ENCODE results near the gene PDRG1. TPM values are rescaled to one million over a fixed set of nuclear protein-coding genes. Genes with fewer than 3 reads are reported as not detected.
"Not testable (repeated sequence)": the region's sequence is repeated elsewhere in the genome, so short reads cannot be mapped to it uniquely, and the experiment has no call there.

PDRG1 gene
- total RNA-seq, 2 donors from 2014 or later = 3.0 to 4.7 TPM

DNA sequence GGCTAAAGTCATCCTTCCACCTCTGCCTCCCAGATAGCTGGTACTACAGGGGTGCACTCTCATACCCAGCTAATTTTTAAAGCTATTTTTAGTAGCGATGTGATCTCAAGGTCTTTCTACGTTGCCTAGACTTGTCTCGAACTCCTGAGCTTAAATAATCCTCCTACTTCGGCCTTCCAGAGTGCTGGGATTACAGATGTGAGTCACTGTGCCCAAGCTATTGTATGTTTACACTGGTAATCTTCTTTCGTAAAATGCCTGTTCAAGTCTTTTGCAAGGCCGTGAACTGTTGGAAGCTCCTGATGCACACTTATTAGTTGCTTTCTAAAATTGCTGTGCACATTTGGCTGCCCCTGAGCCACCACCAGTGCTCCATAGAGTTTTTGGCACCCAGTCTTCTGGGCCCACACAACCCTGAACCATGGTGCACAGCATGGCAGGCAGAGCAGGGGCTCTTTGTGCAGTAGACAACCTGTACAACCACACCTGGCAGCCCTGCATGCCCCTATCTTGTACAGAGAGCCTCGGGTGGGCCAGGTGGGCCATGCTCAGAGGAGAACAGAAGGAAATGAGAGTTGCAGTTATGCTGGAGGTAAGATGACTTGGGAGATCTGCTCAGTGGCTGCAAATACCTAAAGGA lies 33.3 kb downstream of the PDRG1 start:
- H3K4me3 ChIP-seq = no peak overlapping the region
- H3K27ac ChIP-seq = no peak overlapping the region
- H3K36me3 ChIP-seq = no peaks in the 10 kb centered on the region
- ATAC-seq (ENCODE audit: insufficient number of reproducible peaks, low FRiP score, low read depth) = no peak
- TF ChIP-seq, protein P1, sequence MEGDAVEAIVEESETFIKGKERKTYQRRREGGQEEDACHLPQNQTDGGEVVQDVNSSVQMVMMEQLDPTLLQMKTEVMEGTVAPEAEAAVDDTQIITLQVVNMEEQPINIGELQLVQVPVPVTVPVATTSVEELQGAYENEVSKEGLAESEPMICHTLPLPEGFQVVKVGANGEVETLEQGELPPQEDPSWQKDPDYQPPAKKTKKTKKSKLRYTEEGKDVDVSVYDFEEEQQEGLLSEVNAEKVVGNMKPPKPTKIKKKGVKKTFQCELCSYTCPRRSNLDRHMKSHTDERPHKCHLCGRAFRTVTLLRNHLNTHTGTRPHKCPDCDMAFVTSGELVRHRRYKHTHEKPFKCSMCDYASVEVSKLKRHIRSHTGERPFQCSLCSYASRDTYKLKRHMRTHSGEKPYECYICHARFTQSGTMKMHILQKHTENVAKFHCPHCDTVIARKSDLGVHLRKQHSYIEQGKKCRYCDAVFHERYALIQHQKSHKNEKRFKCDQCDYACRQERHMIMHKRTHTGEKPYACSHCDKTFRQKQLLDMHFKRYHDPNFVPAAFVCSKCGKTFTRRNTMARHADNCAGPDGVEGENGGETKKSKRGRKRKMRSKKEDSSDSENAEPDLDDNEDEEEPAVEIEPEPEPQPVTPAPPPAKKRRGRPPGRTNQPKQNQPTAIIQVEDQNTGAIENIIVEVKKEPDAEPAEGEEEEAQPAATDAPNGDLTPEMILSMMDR (IDR thresholded peaks at IDR 0.05) = no peak
- H3K27me3 ChIP-seq (replicated peaks; ENCODE audit: insufficient read depth) = no peaks in the 10 kb centered on the region
- H3K9me3 ChIP-seq = no peaks in the 10 kb centered on the region
- DNase-seq (ENCODE audit: low spot score) = no peak
- H3K4me1 ChIP-seq (ENCODE audit: control insufficient read depth in 1 of 2, low read depth in 2 of 2) = no peaks in the 10 kb centered on the region

DNA sequence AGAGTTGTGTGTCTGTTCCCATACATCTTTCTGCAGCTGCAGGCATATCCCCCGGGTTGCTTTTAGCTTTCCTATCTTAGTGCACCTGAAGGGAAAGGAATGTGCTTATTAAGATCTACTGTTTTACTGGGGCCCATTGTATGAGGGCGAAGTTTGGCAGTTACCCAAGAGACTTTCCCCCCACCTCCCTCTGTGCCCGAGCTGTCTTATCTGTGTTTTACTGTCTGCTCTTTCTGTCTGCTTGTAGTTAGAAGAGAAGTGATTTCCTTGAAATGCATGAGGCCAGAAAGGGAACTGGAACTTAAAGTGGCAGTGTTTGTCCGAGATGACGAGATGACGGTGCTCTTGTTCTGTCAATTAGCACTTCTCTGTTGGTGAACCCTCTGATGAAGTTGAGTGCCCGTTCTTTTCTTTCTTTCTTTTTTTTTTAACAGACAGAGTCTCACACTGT lies 33.9 kb downstream of the PDRG1 start:
- H3K27me3 ChIP-seq (replicated peaks; ENCODE audit: insufficient read depth); DNase-seq (ENCODE audit: low spot score); H3K4me1 ChIP-seq (ENCODE audit: control insufficient read depth in 1 of 2, low read depth in 2 of 2); H3K27ac ChIP-seq; ATAC-seq (ENCODE audit: insufficient number of reproducible peaks, low FRiP score, low read depth); H3K4me3 ChIP-seq; H3K9me3 ChIP-seq; H3K36me3 ChIP-seq: not testable (repeated sequence)

DNA sequence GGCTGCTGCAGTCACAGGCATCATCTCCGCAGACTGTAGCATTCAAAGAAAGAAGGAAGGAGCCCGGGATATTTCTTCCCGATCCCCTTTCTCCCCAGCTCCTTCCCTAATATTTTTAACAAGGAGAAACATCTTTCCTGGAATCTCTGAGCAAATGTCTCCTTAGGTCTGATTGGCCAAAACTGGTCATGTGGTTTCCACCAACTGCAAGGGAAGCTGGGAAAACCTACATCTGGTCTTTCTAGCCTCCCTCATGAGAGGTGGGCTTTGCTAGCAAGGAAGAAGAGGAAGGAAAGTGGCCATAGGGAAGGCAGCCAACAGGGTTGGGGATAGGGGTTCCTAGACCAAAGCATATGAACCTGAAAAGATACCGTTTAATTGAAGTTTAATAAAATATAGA lies 35.1 kb downstream of the PDRG1 start:
- Histone ChIP-seq H3K27me3 (replicated peaks; ENCODE audit: insufficient read depth) (no peaks in the 10 kb centered on the region), H3K9me3 (no peaks in the 10 kb centered on the region), H3K27ac (no peak overlapping the region), H3K36me3 (no peaks in the 10 kb centered on the region), H3K4me3 (no peak overlapping the region), H3K4me1 (ENCODE audit: control insufficient read depth in 1 of 2, low read depth in 2 of 2) (no peaks in the 10 kb centered on the region)
- TF ChIP-seq, protein P1 (IDR thresholded peaks at IDR 0.05) = no peak
- DNase-seq (ENCODE audit: low spot score) = no peak
- no peak for ATAC-seq (ENCODE audit: insufficient number of reproducible peaks, low FRiP score, low read depth)

DNA sequence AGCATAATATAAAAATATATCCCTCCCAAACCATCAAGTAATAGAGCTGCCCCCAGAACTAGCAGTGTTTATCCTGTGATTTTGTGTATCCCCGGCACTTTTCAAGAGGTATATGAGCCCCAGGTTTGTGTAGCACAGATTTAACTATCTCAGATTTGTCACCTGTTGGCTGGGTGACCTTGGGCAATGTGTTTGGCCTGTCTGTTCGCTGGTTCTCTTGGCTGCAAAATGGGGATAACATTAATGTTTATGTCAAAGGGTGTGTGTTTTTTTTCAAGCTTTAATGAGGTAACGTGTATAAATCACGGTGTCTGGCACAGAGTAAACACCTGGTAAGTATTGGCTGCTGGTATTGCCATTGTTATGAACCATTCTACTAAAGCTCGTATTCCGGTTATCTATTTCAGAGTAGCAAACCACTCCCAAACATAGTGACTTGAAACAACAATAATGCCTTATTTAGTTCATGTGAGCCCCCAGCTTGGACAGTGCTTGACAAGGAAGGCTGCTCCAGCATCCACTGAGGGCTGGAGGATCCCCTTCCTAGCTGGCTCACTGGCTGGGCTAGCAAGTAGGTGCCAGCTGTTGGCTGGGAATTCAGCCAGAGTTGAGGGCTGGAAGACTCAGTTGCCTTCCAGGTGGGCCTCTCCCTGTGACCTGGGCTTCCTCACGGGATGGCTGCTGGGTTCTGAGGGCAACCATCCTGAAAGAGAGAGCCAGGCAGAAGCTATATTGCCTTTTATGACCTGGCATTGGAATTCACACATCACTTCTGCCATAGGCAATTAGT lies 36.2 kb downstream of the PDRG1 start:
- no peaks in the 10 kb centered on the region for H3K27me3 ChIP-seq (replicated peaks; ENCODE audit: insufficient read depth)
- DNase-seq (ENCODE audit: low spot score) = no peak
- TF ChIP-seq, protein P1 (IDR thresholded peaks at IDR 0.05) = no peak
- no peaks in the 10 kb centered on the region for H3K9me3 ChIP-seq
- H3K27ac ChIP-seq = no peak overlapping the region
- H3K4me3 ChIP-seq = no peak overlapping the region
- H3K36me3 ChIP-seq = no peaks in the 10 kb centered on the region
- H3K4me1 ChIP-seq (ENCODE audit: control insufficient read depth in 1 of 2, low read depth in 2 of 2) = no peaks in the 10 kb centered on the region
- no peak for ATAC-seq (ENCODE audit: insufficient number of reproducible peaks, low FRiP score, low read depth)

DNA sequence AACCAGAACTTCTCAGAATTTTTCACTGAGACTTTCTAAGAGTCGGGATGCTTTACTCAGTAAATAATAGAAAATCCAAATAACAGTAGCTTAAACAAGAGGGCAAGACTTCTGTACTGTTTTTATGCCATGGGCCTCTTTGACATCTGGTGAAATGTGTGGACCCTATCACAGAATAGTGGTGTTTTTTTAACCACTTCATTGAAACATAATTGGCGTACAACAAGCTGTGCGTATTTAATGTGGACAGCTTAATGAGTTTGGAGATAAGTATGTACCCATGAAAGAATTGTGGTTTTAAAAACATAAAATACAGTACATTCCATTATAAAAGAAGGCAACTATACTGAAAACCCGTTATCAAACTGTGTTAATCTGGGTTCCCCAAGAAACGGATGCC lies 37.7 kb downstream of the PDRG1 start:
- Histone ChIP-seq H3K27ac (no peak overlapping the region), H3K4me3 (no peak overlapping the region), H3K4me1 (ENCODE audit: control insufficient read depth in 1 of 2, low read depth in 2 of 2) (no peaks in the 10 kb centered on the region), H3K27me3 (replicated peaks; ENCODE audit: insufficient read depth) (no peaks in the 10 kb centered on the region), H3K36me3 (no peaks in the 10 kb centered on the region), H3K9me3 (no peaks in the 10 kb centered on the region)
- TF ChIP-seq, protein P1 (IDR thresholded peaks at IDR 0.05) = no peak
- no peak for ATAC-seq (ENCODE audit: insufficient number of reproducible peaks, low FRiP score, low read depth)
- DNase-seq (ENCODE audit: low spot score) = no peak

Measured in thoracic aorta (tissue), 2 donors.